HCT116 (cell line): Measurements from ENCODE around the gene UBE3B. TPM values are rescaled to one million over a fixed set of nuclear protein-coding genes. Genes with fewer than 3 reads are reported as not detected.

Experiments
- ATAC-seq: fragments of 200-7000 bp; cut with Tn5 transposase; 2 replicates; pipeline ENCODE4 v1.9.1; 2020; ENCODE audit warnings: mild to moderate bottlenecking, moderate library complexity
- BruUV-seq: library from RNA; stranded (reverse); fragments of 400-500 nt; replicated peaks from 2 replicates; lab custom pipeline; 2021; lab: Mats Ljungman, UMichigan
- CTCF ChIA-PET: fragments of 300-600 bp; sonication (Branson Sonifier 250); formaldehyde crosslinking; loops from one replicate; lab custom pipeline; 2021; ENCODE audit warnings: antibody characterized with exemption; lab: Charles Lee
- POLR2A ChIA-PET: fragments of 300-600, 350-600 bp; sonication (Branson Sonifier 250); formaldehyde crosslinking; loops from one replicate; lab custom pipeline; 2021; ENCODE audit warnings: antibody characterized with exemption; lab: Charles Lee
- RAD21 ChIA-PET, 2 experiments: fragments of 300-600 bp; sonication (Branson Sonifier 250); formaldehyde crosslinking; loops; one replicate each; lab custom pipeline; 2023; ENCODE audit warnings: low total read pairs in 2 of 2; ENCODE audit not compliant: uncharacterized antibody in 2 of 2, unreplicated experiment in 2 of 2, low non-redundant PET in 1 of 2; lab: Charles Lee
- DNase-seq: peaks from one replicate; pipeline ENCODE4 v3.0.0-alpha.2; 2010; ENCODE audit warnings: low read depth, low spot score
- H2AFZ ChIP-seq: fragments of 200-600 bp; shearing (Covaris generic), sonication (generic); 2 replicates; pipeline ENCODE4 v1.6.1; 2017; ENCODE audit warnings: low read depth, mixed run types, mixed read lengths, antibody characterized with exemption, low read length; ENCODE audit not compliant: poor library complexity, severe bottlenecking
- H3K27ac ChIP-seq: 2 replicates; pipeline ENCODE4 v1.5.1; 2012; ENCODE audit warnings: low read depth, low read length
- H3K27me3 ChIP-seq: fragments of 200-600 bp; sonication (generic); 2 replicates; pipeline ENCODE4 v1.6.1; 2016; ENCODE audit warnings: mixed run types, low read length, mixed read lengths; ENCODE audit not compliant: insufficient read depth
- H3K36me3 ChIP-seq, 2 experiments: fragments of 200-500 bp in 1 of 2; fragments of 200-600 bp in 1 of 2; sonication (Bioruptor generic) in 1 of 2; sonication (generic) in 1 of 2; 2 replicates each; pipeline versions ENCODE4 v1.5.1 to v1.6.1; 2014 to 2016; ENCODE audit warnings: low read length in 2 of 2, inconsistent platforms in 1 of 2, mixed read lengths in 1 of 2, mixed run types in 1 of 2; ENCODE audit not compliant: insufficient read depth in 2 of 2, control insufficient read depth in 1 of 2
- H3K4me1 ChIP-seq, 2 experiments: fragments of 200-600 bp in 1 of 2; sonication (generic) in 1 of 2; 2 replicates each; pipeline versions ENCODE4 v1.5.1 to v1.6.1; 2012 to 2017; ENCODE audit warnings: low read length in 2 of 2, inconsistent platforms in 1 of 2, mild to moderate bottlenecking in 1 of 2, mixed read lengths in 1 of 2, mixed run types in 1 of 2, moderate library complexity in 1 of 2; ENCODE audit not compliant: insufficient read depth in 2 of 2, control insufficient read depth in 1 of 2
- H3K4me2 ChIP-seq: fragments of 200-600 bp; sonication (generic); 2 replicates; pipeline ENCODE4 v1.6.1; 2017; ENCODE audit warnings: mixed run types, low read length, mixed read lengths
- H3K4me3 ChIP-seq, 2 experiments: fragments of 200-600 bp in 1 of 2; sonication (generic) in 1 of 2; replicated peaks in 1 of 2; 2 replicates each; pipeline ENCODE4 v1.5.1; 2011 to 2016; ENCODE audit warnings: low read length in 2 of 2, control low read depth in 1 of 2, low read depth in 1 of 2, mild to moderate bottlenecking in 1 of 2, mixed read lengths in 1 of 2, mixed run types in 1 of 2
- H3K79me2 ChIP-seq: fragments of 200-600 bp; sonication (generic); 2 replicates; pipeline ENCODE4 v1.6.1; 2017; ENCODE audit warnings: mild to moderate bottlenecking, mixed run types, low read length, moderate library complexity, mixed read lengths; ENCODE audit not compliant: insufficient read depth
- H3K9ac ChIP-seq: fragments of 200-600 bp; sonication (generic); 2 replicates; pipeline ENCODE4 v1.6.1; 2016; ENCODE audit warnings: low read length, mixed read lengths
- H3K9me2 ChIP-seq: fragments of 200-600 bp; sonication (generic), shearing (Covaris generic); 2 replicates; pipeline ENCODE4 v1.6.1; 2017; ENCODE audit warnings: mixed run types, mild to moderate bottlenecking, moderate library complexity; ENCODE audit not compliant: insufficient read depth
- H3K9me3 ChIP-seq, 2 experiments: fragments of 200-500 bp in 1 of 2; fragments of 200-600 bp in 1 of 2; sonication (Bioruptor generic) in 1 of 2; sonication (generic) in 1 of 2; 2 replicates each; pipeline ENCODE4 v1.6.1; 2014 to 2017; ENCODE audit warnings: low read length in 2 of 2, mixed read lengths in 2 of 2, inconsistent platforms in 1 of 2, low read depth in 1 of 2, mild to moderate bottlenecking in 1 of 2, mixed run types in 1 of 2, moderate library complexity in 1 of 2; ENCODE audit not compliant: control insufficient read depth in 1 of 2, insufficient read depth in 1 of 2
- H4K20me1 ChIP-seq: fragments of 200-600 bp; sonication (generic), shearing (Covaris generic); 2 replicates; pipeline ENCODE4 v1.6.1; 2017; ENCODE audit warnings: mixed run types, mild to moderate bottlenecking, moderate library complexity; ENCODE audit not compliant: insufficient read depth
- ATF3 ChIP-seq: IDR thresholded peaks from 2 replicates; pipeline ENCODE4 v1.6.1; 2012
- CEBPB ChIP-seq: IDR thresholded peaks from 2 replicates; pipeline ENCODE4 v1.6.1; 2012; ENCODE audit warnings: low read depth
- CTCF ChIP-seq, 3 experiments: fragments of 200-600 bp in 1 of 3; sonication (generic) in 1 of 3; IDR thresholded peaks in 2 of 3; conservative IDR thresholded peaks in 1 of 3; 2 replicates each; pipeline ENCODE4 v1.5.1; 2012 to 2017; ENCODE audit warnings: low read depth in 2 of 3, low read length in 2 of 3, antibody characterized with exemption in 1 of 3, borderline replicate concordance in 1 of 3, control low read depth in 1 of 3, mild to moderate bottlenecking in 1 of 3, mixed read lengths in 1 of 3, mixed run types in 1 of 3, moderate library complexity in 1 of 3; ENCODE audit not compliant: insufficient read depth in 1 of 3
- EGR1 ChIP-seq: IDR thresholded peaks from 2 replicates; pipeline ENCODE4 v1.6.1; 2012; ENCODE audit warnings: low read depth
- ELF1 ChIP-seq: IDR thresholded peaks from 2 replicates; pipeline ENCODE4 v1.6.1; 2012; ENCODE audit warnings: low read depth, borderline replicate concordance
- FOSL1 ChIP-seq: IDR thresholded peaks from 2 replicates; pipeline ENCODE4 v1.6.1; 2012; ENCODE audit warnings: low read depth
- JUND ChIP-seq: IDR thresholded peaks from 2 replicates; pipeline ENCODE4 v1.6.1; 2012
- POLR2AphosphoS5 ChIP-seq: IDR thresholded peaks from 2 replicates; pipeline ENCODE4 v1.6.1; 2011; ENCODE audit warnings: mild to moderate bottlenecking, low read depth, low read length, moderate library complexity
- RAD21 ChIP-seq: IDR thresholded peaks from 2 replicates; pipeline ENCODE4 v1.6.1; 2012; ENCODE audit warnings: low read depth, mild to moderate bottlenecking
- REST ChIP-seq: IDR thresholded peaks from 2 replicates; pipeline ENCODE4 v1.6.1; 2012; ENCODE audit warnings: low read depth
- SP1 ChIP-seq: IDR thresholded peaks from 2 replicates; pipeline ENCODE4 v1.6.1; 2012; ENCODE audit warnings: low read depth
- SRF ChIP-seq: IDR thresholded peaks from 2 replicates; pipeline ENCODE4 v1.6.1; 2012; ENCODE audit warnings: low read depth
- ZBTB33 ChIP-seq: IDR thresholded peaks from 2 replicates; pipeline ENCODE4 v1.6.1; 2011; ENCODE audit warnings: mild to moderate bottlenecking, low read length, moderate library complexity; ENCODE audit not compliant: insufficient replicate concordance; ENCODE audit errors: extremely low read depth
- ZNF274 ChIP-seq: fragments of 200-500 bp; sonication (Bioruptor generic); IDR thresholded peaks from 2 replicates; pipeline ENCODE4 v1.6.1; 2014; ENCODE audit warnings: mild to moderate bottlenecking, low read depth, low read length, inconsistent platforms
- intact Hi-C: fragments of 100-400 bp; cut with micrococcal nuclease; formaldehyde crosslinking; loops from 2 replicates; pipeline ENCODE4 v1.10.0; 2022
- total RNA-seq: library from RNA; stranded (reverse); gene quantifications from one replicate; pipeline ENCODE4 v1.2.1, GENCODE V29; 2021; ENCODE audit not compliant: unreplicated experiment

Gene UBE3B
- total RNA-seq, 1 experiment from 2014 or later: 28.9 TPM

- POLR2A ChIA-PET: no interaction called here
- no peak for ATAC-seq
Observed at GRCh38 chr12:109567296-109567695, 89.9 kb downstream of the UBE3B start.

GRCh38 chr12:109567967-109568366, 90.5 kb downstream of the UBE3B start:
- CTCF ChIA-PET: no interaction called here
- intact Hi-C loops: no loop called here
- Histone ChIP-seq H3K9ac (no peak overlapping the region), H3K9me2 (no peaks in the 10 kb centered on the region), H3K27ac (no peak overlapping the region), H3K27me3 (no peaks in the 10 kb centered on the region), H3K36me3 (no peaks in the 10 kb centered on the region), H3K4me1 (peaks cover 4 to 8% of the 10 kb centered on the region in 2 experiments; a peak in 3 of 4 replicates), H4K20me1 (no peaks in the 10 kb centered on the region), H2AFZ (no peak overlapping the region), H3K9me3 (no peaks in the 10 kb centered on the region), H3K79me2 (no peaks in the 10 kb centered on the region), H3K4me2 (no peak overlapping the region), H3K4me3 (no peak overlapping the region)
- RAD21 ChIA-PET: no interaction called here
- no TSS peak for BruUV-seq
- POLR2A ChIA-PET: no interaction called here
- ATAC-seq (no peak), DNase-seq (no peak)
- TF ChIP-seq CTCF (IDR thresholded peaks at IDR 0.05 in 2 of 3, conservative IDR thresholded peaks at IDR 0.05 in 1 of 3; ENCODE audit: borderline replicate concordance in 1 of 3, insufficient read depth in 1 of 3, low read depth in 2 of 3, low read length in 2 of 3) (no peak), SRF (no peak), FOSL1 (no peak), ATF3 (no peak), CEBPB (no peak), REST (no peak), ZNF274 (no peak), RAD21 (no peak), ELF1 (no peak), SP1 (no peak), ZBTB33 (no peak)

More at GRCh38 chr12:109567296-109567695, 89.9 kb downstream of the UBE3B start:
- H3K36me3 ChIP-seq: no peaks in the 10 kb centered on the region
- H3K27me3 ChIP-seq: no peaks in the 10 kb centered on the region
- ChIA-PET RAD21 (no interaction called here), CTCF (no interaction called here)
- BruUV-seq: no TSS peak
- no peak overlapping the region for H3K4me2 ChIP-seq
- no peak overlapping the region for H3K9ac ChIP-seq
- H4K20me1 ChIP-seq: no peaks in the 10 kb centered on the region
- H3K4me3 ChIP-seq: no peak overlapping the region
- TF ChIP-seq EGR1: no peak
- no peak for TF ChIP-seq POLR2AphosphoS5
- TF ChIP-seq JUND: no peak
- TF ChIP-seq ZNF274: no peak
- DNase-seq: no peak
- H2AFZ ChIP-seq: no peak overlapping the region
- H3K9me2 ChIP-seq: no peaks in the 10 kb centered on the region
- H3K79me2 ChIP-seq: no peaks in the 10 kb centered on the region
- H3K27ac ChIP-seq: no peak overlapping the region
- peaks cover 0 to 1% of the 10 kb centered on the region in 2 experiments; a peak in 2 of 4 replicates for H3K4me1 ChIP-seq
- intact Hi-C loops: no loop called here
- no peaks in the 10 kb centered on the region for H3K9me3 ChIP-seq
